GM18499 (cell line): ENCODE data around the gene GLT1D1.

Experiments used
- ATAC-seq: cut with Tn5 transposase; IDR thresholded peaks from one replicate; pipeline ENCODE4 v1.9.1; 2021; ENCODE audit warnings: moderate number of reproducible peaks; ENCODE audit not compliant: insufficient read depth, unreplicated experiment

GLT1D1 gene

DNA sequence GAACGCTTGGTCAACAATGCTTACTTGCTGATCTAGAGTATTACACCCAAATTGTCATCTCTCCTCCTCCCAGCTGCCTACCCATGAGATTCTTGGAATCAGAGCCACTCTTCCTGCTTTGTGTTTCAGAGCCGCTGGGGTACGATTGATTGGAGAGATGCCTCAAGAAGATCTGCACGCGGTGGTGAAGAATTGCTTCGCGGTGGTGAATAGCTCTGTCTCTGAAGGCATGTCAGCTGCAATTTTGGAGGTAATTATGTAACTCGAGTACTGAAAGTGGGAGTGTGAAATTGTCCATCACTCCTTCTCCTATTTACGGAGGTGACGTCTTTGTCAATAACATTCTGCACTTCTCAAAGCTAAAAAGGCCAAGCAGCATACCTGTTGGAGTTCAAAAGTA is 93.9 kb downstream of the GLT1D1 start:
- no peak for ATAC-seq

DNA sequence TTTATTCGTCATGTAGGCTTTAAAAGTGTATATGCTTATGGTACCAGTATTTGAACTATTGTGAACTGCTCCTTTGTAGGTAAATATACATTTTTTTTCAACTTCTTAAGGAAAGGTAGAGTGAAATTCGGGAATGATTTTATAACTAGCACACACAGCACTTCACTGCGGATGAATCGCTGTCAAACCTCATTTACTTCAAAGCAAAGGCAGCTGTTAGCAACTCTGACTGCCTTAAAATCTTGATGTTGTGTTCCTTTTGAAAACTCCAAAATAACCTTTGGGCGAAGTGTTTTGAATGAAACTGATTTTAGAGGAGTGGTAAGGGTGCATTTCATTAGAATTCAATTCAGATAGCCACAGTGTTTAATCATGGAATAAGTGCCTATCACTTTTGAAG is 95.8 kb downstream of the GLT1D1 start:
- no peak for ATAC-seq

DNA sequence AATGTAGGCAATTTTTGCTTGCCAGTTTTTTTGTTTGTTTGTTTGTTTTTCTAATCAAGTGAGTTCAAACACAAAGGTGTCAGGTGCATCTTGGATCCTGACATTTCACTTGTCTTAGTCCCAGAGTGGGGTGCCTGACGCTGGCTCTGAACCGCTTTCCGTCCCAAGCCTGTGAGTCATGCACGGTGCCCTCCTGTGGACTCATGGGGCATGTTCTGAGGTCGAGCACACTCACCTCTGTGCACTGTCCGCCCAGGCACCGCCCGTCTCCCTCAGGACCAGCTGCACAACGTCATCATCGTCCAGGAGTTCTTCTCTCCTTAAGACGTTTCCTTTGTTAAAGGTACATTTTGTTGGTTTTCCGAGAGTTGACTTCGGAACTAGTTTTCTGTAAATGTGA is 98.2 kb downstream of the GLT1D1 start:
- no peak for ATAC-seq

DNA sequence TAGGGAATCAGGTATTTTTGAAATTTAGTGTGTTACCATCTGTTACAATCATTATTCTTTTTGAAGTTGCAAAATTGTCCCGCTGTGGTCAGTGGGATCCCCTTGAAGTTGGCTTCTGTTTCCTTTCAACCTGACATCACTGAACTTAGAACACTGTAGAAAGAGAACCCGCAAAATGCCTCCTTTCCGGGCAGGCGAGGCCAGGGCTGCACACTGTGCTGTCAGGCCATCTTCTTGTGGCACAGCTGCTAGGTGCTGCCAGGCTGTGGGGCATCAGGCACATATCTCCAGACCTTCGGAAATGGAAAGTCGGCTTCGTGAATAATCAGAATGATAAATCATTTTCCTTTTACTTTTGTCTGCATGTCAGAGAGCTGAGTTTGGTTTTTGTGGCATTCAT is 103.5 kb downstream of the GLT1D1 start:
- no peak for ATAC-seq

DNA sequence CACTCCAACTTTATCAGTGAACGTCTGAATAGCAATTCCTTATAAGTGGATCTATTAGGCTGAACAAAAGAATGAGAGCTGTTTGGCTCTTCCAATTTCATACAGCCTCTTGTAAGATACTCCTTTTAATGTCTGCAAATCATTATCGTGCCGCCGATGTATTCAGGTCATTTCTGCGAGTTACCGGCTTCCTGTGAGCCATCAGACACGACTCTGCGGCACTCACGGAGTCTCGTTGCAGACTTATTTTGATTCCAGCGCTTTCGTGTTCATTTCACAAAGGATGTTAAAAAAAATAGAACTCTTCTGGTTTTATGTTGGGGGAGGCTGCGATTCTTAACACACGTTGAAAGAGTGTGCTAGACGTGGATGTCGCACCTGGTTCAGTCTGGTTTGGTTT is 106.6 kb downstream of the GLT1D1 start:
- no peak for ATAC-seq

DNA sequence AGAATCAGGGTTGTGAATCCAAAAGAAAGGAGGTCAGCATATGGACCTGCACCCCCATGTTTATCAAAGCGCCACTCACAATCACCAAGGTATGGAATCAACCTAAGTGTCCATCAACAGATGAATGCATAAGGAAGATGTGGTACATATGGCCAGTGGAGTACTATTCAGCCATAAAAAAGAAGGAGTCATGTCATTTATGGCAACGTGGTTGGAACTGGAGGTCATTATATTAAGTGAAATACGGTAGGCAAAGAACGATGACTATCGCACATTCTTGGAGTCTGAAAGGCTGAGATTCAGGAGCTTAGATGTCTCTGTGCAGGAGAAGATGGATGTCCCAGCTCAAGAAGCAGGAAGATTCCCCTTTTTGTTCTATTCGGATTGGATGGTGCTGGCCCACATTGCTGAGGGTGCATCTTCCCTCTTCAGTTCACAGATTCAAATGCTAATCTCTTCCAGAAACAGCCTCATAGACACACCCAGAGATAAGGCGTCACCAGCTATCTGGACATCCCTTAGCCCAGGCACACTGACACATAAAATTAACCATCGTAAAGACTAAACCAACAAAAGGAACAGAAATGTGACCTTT is 108.1 kb downstream of the GLT1D1 start:
- no peak for ATAC-seq

- no peak for ATAC-seq
These were observed 108.7 kb downstream of the GLT1D1 start for GRCh38 chr12:128961957-128962356.

DNA sequence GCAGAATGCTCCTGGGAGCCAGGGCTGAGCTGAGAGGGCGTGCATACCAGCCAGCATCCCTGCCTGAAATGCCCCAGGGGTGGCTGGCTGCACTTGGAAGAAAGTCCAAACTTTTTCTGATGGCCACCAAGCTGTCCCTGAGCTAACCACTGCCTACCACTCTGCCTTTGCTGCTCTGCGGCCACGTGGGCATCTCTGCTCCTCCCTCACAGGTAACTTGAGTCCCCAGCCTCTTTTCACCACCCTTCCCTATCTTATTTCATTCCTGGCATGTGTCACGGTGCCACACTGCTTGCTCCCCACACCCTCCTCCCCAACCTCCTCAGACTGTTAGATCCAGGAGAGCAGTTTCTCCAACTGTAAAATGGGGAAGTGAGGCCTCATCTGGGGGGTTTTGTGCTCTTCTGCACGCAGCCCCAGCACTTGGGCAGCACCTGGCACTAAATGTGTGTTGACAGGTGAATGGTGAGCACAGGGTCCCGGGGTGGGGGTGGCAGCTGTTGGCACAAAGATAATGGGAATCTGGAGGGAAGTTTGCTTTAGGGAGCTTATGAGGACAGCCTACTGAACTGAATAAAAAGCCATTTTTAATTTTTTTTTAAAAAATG is 113.0 kb downstream of the GLT1D1 start:
- ATAC-seq = no peak

- ATAC-seq = no peak
These were observed 115.4 kb downstream of the GLT1D1 start for GRCh38 chr12:128968668-128969067.

DNA sequence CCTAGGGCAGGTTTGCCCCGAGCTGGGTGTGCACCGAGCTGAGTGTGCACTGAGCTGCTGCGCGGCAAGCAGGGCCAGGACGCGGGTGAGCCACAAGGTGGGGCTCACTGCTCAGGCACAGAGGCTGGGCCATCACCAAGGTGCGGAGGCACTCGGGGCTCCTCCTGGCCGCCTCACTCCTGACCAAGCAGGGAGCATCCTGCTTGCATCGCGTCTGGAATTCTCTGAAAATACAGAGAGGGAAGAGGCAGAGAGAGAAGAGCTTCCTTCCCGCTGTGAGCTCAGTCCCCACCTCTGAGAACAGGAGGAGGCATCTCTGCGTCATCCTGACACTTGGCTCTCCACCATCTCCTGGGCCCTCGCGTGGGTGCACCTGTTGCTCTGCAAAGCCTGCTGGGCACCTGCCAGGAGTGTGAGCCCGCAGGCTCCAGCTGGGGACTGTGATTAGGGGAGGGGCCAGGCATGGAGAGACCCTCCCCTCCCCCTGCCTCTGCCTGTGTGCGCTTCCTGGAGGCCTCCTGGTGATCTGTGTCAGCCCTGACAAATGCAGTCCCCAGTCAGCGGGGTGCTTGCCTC is 116.3 kb downstream of the GLT1D1 start:
- no peak for ATAC-seq

GRCh38 chr12:128970110-128970509 is 116.8 kb downstream of the GLT1D1 start:
- ATAC-seq = no peak

DNA sequence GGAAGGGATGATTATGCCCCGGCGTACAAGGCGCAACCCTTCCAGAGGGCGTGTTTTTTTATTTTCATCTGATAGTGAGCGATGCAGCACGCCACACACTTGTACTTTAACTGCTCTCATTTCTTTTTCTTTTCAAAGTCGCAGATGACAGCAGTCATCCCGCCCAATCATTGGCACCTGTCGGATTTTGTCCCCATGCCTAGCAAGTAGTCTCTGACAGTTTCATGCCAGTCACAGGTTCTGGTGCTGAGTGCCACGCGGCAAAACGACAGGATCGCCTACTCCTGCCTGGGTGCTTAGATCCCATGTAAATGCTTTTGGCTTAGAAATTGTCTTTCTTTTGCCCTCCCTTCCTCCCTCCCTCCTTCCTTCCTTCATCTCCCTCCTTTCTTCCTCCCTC is 117.7 kb downstream of the GLT1D1 start:
- no peak for ATAC-seq

DNA sequence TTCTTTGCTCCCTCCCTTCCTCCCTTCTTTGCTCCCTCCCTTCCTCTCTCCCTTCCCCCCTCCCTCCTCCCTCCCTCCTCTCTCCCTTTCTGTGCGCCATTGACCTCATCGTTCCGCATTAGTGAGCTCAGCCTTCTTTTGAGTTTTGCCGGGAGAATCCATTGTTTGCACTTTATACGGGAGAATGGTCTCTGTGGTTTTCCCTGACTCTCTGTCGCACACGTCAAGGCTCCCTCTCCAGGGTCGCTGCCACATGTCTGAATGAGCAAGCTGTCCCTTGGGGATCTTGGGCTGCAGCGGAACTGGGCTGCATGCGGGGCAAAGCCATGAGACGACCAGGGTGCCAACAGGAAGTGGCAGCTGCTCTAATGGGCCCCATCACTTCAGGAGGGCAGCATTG is 118.5 kb downstream of the GLT1D1 start:
- no peak for ATAC-seq

GRCh38 chr12:128973883-128974681 is 120.8 kb downstream of the GLT1D1 start:
- no peak for ATAC-seq

DNA sequence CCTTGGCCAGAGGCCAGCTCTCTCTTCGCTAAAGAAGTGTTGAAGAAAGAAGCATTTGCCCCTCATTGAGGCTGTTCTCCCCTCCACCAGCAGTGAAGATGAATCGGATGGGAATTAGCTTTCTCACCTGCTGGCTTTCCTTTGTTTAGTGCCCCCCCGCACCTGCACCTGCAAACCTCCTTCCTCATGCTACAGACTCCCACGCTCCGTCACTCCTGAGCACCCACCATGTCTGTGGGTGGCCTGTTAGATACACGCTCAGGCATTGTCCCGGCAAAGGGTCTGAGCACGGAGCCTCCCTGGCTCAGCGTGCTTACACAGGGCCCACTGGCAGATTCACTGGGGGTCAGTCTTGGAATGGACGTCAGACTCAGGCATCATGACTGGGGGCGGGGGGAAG is 121.6 kb downstream of the GLT1D1 start:
- ATAC-seq = no peak

- ATAC-seq = no peak
These were observed 123.0 kb downstream of the GLT1D1 start for GRCh38 chr12:128976120-128976738.

DNA sequence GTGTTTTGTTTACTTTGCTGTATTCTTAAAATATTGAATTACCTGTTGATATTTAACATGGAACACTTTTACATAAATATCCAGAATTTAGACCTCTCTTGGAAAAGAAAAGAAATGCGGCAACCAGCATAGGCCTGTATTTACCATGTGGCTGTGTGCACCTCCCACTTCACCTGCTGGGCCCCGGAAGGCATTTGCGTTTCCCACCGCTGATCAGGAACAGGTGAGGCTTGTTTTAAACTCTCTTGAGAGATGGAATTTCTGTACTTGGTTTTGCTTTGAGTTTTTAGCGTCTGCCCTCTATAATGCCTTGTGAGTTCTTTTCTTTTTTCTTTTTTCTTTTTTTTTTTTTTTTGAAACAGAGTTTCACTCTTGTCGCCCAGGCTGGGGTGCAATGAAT is 124.2 kb downstream of the GLT1D1 start:
- ATAC-seq = no peak

GRCh38 chr12:128978067-128978466 is 124.8 kb downstream of the GLT1D1 start:
- ATAC-seq = no peak

DNA sequence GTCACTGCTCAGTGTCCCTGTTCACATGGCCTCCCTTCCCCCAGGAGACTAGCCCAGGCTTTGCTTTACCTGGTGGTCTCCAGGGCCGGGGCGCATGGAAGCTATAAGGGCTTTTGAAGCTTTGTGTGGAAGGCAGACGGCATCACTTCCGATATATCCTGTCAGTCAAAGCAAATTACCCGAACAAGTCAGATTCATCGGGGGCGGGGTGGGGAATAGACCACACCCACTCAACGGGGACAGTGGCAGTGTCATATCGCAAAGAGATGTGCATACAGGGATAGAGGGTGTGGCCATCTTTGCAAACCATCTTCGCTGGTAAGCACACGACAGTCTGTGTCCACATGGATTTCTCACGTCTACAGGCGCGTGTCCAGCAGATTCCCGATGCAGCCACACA is 127.3 kb downstream of the GLT1D1 start:
- ATAC-seq = no peak

- no peak for ATAC-seq
These were observed 128.8 kb downstream of the GLT1D1 start for GRCh38 chr12:128981971-128982533.

GRCh38 chr12:128982933-128983332 is 129.7 kb downstream of the GLT1D1 start:
- no peak for ATAC-seq
